Forelimb muscle (tissue), 1 donor: ENCODE measurements around the gene DCLK3. TPM values are rescaled to one million over a fixed set of nuclear protein-coding genes. Genes with fewer than 3 reads are reported as not detected.

ENCODE experiments used
- DNase-seq: peaks from one replicate; pipeline ENCODE4 v3.0.0-alpha.2; 2013; ENCODE audit warnings: low read depth
- polyA plus RNA-seq: library from polyadenylated mRNA; unstranded; fragments of 120-200 nt; gene quantifications from one replicate; pipeline ENCODE4 v1.2.1, GENCODE V29; 2013; ENCODE audit not compliant: insufficient read length

Gene DCLK3
- polyA plus RNA-seq, 1 donor = 2.0 TPM

DNA sequence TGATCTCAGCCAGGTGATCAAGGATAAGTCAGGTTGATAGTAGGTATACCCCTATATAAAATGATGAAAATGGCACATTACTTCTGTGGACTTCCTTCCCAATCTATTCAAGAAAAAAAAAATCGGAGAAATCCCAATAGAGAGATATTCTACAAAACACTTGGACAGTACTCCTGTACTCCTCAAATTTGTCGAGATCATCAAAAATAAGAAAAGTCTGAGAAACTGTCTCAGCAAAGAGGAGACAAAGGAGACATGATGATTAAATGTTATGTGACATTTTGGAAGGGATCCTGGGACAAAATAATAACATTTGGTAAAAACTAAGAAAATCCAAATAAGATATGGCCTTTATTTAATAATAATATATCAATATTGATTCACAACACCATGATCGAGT is 94.6 kb downstream of the DCLK3 start:
- DNase-seq = no peak

DNA sequence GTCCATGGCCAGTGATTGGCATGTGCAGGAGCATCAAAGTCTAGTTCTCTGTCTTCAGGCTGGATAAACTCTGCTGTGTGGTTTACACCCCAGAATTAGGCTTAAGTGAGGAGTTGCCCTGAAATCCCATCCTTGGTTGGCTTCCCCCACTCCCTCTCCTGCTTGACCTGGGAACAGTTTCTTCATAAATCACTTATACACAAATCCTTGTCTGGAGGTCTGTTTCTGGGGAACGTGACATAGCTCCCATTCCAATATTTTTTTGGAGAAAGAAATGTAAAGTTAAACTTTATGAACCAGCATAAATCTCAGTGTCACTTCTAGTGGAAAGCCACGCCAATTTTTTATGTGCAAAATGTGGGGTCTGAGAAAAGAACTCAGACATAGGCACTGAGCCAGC is 98.2 kb downstream of the DCLK3 start:
- no peak for DNase-seq

DNA sequence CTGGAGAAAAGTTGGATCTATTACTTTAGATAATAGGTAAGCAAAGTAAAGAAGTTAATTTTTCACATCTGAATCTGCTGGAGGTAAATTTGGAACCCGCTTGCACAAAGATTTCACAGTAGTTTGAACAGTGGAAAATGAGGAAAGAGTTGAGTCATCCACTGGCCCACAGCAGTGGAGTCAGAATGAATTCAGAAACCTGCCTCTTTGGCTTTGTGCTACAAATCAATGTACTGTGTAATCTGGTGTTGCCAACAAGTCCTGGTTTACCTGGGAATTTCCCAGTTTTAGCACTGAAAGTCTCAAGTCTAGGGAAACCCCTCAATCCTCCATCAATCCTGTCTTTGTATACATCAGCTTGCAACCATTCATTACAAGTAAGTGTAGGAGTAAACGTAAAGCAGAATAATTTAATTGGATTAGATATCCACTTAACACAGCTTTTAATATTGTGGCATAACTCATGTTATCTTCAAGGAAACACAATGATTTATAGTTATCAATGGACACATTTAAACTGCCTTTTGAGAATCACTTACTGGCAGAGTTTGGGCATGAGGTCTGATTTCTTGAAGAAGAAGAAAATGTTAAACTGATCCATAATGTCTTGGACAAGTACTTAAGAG is 100.6 kb downstream of the DCLK3 start:
- no peak for DNase-seq

DNA sequence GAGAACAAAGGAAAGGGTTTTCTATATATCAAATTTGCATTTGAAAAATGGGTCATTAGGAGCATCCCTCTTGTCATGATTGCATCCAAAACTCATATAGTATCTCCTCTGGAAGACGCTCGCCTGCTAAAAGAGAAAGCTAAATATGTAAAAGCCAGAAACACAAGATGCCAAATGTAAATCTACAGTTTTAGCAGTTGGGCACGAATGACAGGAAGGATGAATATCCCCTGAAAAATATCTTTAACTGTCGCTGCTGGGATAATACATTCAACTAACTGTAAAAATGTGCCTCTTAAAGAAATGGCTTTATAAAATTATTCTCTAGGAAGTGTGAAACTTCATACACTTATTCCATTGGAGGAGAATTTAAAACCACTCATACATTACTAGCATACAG is 101.7 kb downstream of the DCLK3 start:
- no peak for DNase-seq

Other genes with a start within 250 kb of the DCLK3 start
- 3.9 TPM for gene TRANK1, start 180.5 kb upstream of the DCLK3 start, polyA plus RNA-seq
- 27.9 TPM for gene EPM2AIP1, start 228.6 kb upstream of the DCLK3 start, polyA plus RNA-seq
- 45.8 TPM for gene MLH1, start 229.0 kb upstream of the DCLK3 start, polyA plus RNA-seq